HG02884 (cell line): ENCODE data around the gene SNX3.

Experiments
- ATAC-seq: cut with Tn5 transposase; IDR thresholded peaks from one replicate; pipeline ENCODE4 v1.9.1; 2021; ENCODE audit warnings: mild to moderate bottlenecking, moderate library complexity; ENCODE audit not compliant: unreplicated experiment

The SNX3 gene

DNA sequence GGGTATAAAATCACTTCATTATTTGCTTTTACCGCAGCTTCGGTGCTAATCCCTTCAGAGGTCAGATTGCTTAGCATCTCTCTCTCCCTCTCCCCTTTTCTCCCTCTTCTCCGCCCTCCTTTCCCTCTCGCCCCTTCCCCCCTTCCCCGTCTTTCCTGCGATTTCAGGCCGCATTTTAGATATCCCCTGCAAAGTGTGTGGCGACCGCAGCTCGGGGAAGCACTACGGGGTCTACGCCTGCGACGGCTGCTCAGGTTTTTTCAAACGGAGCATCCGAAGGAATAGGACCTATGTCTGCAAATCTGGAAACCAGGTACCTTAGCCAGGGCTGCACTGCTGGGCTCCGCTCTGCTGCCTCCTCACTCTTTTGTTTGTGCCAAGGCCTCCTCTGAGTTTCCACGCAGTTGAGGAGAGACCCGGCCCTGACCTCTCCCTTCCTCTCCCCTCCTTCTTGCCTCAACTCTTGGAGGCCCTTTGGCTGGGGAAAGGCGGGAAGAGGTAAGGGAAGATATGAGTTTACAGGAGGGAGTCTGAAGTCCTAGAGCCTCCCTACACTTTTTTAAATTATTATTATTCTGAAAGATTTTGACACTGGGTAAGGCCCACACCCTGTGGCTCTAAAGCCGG lies 89.4 kb downstream of the SNX3 start:
- no peak for ATAC-seq

DNA sequence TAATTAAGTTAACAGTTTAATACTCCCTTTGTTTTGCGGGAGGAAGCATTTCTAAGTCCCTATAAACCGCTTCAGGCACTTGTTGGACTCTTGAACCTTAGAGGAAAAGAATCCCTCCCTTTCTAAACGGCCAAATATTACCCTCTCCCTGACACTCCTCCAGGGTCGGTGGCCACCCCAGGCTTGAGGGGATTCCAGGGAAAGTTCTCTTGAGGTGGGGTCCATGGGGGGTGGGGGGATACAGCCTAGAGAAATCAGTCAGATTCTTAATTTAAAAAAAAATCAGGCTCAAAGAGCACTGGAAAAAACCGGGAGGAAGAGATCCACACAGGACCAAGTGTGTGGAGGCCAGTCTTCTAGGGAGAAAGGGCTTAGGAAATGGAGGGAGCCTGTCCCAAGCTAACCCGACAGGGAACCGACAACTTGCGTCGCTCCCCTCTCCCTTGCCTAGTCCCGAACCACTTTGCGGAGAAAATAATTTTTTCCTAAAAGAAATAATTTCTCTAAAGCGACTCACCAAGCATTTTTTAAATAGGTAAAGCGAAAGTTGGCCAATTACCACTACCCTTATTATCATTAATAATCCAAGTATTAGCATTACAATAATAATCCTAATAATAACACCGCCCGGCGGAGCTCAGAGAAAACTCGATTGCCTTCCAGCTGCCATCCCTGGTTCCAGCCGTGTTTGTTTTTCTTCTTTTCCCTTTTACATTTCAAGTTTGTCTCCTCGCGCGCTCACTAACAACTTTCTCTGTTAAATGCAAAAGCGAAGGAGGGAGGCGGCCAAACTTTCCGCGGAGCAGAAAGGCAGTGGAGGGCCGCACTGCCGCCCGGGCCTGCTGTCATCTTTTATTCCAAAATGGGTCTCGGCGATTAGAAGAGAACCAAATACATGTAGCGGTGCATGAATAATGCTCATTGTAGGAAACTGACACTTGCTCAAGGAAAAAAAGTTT lies 90.2 kb downstream of the SNX3 start:
- no peak for ATAC-seq

DNA sequence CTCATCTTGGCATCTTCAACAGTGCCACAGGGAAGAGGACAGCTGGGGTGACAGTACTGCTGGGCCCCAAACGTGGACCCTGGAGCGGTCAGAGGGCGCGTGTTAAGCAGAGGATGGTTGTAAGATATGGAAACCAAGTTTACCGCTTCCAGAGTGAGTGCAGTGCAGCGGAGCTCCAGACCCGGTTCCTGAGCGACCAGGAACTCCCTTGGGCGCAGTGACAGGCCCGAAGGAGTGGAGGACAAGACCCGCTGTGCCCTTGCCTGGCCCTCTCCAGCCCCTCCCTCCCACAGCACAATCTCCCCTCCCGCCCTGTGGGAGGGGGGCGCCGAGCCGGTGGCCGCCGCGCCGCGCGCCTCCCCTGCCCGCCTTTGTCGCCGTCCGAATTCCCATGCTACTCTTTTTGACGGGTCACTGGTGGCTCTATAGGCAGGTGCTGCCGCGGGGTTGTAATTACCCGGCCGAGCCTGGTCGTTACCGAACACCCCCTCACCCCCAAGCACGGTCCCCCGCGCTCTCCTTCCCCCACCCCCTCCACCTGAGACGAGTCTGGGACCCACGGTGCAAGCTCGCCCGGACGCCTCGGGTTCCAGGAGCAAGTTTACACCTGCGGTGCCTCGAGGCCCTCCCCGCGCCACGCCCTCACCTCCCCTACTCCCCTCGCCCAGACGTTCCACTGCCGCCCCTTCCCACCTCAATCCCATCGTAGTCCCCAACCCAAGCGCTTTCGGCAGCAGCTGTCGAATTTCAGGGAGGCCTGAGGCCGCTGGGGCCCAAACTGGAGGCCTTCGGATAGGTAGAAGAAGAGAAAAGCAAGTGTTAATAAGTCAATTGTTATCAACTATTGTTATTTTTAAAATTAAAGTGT lies 91.1 kb downstream of the SNX3 start:
- no peak for ATAC-seq

DNA sequence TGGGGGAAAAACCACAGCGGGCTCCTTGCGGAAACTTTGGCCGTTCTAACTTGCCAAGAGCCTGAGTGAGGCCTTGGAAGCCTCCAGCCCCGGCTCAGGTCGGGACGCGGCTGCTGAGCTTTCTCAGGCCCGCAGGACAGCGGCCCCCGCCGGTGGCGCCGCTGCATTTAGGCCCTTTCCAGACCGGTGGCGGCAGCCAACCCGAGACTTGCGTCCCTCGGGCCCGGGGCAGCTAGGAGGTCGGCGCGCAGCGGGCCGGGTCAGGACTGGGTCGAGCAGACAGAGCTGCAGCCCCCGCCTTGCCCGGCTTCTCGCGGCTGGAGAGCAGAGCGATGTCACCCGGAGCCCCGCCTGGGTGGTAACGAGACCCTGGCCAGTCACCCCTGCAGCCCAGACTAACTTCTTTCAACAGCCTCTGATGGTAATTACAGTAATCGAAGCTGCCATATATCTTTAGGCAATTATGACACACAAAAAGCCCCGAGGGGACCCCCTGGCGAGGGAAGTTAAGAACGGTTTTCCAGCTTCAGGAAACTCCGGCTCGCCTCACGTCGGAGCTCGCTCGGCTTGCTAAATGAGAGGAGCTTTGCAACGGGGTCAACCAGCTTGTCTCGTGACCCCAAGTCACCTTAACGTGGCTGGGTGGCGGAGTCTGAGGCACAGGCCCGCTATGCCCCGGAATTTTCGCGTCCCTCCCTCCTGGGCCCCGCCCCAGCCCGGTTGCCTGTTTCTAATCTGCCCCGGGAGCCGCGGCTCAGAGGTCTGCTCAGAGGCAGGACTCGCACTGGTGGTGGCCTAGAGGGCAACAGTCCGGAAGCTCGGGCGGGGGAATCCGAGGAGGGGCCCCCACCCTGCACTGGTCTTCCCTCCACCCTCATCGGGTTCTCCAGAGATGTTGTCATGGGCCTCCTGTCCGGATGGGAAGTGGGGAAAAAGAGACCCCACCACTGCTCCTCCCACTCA lies 92.1 kb downstream of the SNX3 start:
- ATAC-seq: no peak

DNA sequence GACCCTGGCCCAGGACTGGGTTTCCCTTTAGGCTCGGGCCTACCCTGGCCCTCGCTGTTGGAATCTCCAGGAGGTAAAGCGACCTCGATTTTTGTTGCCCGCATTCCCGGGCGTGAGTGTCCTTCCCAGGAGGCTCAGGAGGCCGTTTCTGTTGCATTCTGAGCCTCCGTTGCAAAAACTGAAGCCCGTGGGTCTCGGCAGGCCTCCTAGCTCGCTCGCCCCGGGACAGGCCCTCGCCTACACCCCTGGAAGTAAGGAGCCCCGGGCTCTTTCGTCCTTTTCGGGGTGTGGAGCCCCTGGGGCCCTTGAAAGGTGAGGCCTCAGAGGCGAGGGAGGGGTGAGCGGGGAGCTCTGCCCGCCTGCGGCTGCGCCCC lies 92.8 kb downstream of the SNX3 start:
- ATAC-seq: no peak

DNA sequence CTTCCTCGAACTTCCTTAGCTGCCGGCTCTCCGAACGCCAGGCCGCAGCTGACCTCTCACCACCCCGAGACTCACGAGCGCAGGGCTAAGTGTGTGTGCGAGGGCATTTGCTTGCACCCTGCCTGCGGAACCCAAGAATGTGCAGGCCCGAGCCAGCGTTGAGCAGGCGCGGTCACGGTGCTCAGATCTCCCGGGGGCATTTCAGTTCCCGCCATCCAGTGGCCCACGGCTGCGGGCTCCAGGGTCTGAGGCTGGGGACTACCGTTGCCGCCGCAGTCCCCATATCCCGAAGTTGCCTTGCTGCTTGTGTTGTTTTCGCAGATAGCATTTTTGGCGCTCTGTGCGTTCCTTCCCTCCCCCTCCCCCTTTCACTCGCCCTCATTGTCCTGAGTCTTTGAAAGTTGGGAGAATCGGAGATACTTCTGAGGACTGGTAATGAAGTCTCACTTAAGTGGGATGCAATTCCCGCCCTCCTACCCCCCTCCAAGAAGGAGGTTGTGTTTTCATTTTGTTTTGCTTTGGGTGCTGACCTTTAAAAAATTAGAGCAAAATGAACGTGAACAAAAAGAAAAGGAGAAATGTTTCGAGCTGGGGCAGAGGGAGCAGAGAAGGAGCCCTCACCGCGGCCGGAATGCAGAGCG lies 93.3 kb downstream of the SNX3 start:
- no peak for ATAC-seq

DNA sequence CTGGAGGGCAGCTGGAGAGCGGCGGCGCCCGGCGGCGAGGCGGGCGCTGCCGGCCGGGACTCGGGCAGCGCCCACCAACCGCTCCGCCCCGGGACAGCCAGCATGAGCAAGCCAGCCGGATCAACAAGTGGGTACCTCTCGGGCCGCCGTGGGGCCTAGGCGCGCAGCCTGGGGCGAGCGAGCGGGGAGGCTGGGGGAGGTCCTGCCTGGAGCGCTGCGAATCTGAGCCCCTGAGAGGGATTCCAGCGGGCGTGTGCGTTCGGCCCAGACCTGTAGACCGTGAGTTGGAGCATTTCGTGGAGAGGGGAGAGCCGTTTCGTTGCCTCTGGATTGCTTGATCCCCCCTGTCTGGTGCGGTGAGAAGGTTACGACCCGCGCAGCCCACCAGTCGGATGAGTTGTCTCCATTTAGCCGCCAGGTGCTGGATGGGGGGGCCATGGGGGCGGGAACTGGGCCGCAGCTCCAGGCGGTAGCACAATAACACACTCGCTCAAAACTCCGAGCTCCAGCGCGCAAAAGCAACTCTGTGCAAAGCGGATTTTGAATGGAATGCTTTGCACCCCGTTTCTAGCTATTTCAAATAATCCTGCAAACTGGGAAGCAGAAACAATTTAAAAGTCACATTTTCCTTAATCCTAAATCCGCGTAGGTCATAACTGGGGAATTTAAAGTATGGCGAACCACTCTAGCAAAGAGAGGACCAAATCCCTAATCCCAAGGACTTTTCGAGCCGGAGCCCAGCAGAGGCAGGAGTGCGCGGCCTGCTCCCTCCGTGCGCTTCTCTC lies 94.0 kb downstream of the SNX3 start:
- ATAC-seq: no peak

DNA sequence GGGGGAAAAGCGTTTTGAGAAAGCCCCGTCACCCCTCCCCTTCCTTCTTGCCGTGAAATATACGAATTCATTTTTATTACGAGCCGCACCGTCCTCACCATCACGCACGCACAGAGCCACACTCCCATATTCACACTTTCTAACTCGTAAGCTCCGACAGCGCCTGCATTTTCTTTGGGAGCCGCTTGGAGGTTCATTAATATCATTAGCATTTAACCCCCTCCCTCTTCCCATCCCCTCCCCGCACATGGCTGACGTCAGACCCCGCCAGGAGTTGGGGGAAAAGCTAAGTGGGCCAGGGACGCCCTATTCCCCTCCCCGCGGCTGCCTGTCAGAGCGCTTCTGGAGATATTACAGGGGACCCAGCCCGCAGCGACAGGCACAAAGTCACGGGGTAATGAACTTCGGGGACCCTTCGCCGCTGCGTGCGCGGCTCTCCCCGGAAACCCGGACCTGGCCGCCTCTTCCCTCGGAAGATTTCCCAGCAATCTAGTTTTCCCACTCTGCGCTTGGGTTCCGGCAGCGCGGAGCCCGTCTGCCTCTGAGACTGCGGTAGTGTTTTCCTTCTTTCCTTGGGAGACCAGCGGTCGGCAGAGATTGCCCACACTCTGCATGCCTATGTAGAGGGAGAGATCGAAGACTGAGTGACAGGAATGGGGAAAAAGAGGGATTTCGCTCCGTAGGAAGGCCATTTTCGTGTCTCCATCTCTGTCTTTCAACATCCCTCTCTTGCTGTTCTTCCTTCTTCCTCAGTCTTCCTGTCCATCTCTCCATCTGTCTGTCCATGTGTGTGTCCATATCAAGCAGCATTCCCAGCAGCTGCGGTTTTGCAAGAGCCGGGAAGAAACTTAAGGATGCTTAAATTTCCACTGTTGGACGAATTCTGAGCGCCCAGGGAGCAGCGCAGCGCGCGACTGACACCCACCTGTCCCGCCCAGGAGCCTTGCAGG lies 94.9 kb downstream of the SNX3 start, which contains the start of gene NR2E1:
Gene NR2E1 (plus strand): TSS at position 309 of the 950 bp plus-strand sequence. CDS start 744 bp downstream, outside the sequence.
- no peak for ATAC-seq

DNA sequence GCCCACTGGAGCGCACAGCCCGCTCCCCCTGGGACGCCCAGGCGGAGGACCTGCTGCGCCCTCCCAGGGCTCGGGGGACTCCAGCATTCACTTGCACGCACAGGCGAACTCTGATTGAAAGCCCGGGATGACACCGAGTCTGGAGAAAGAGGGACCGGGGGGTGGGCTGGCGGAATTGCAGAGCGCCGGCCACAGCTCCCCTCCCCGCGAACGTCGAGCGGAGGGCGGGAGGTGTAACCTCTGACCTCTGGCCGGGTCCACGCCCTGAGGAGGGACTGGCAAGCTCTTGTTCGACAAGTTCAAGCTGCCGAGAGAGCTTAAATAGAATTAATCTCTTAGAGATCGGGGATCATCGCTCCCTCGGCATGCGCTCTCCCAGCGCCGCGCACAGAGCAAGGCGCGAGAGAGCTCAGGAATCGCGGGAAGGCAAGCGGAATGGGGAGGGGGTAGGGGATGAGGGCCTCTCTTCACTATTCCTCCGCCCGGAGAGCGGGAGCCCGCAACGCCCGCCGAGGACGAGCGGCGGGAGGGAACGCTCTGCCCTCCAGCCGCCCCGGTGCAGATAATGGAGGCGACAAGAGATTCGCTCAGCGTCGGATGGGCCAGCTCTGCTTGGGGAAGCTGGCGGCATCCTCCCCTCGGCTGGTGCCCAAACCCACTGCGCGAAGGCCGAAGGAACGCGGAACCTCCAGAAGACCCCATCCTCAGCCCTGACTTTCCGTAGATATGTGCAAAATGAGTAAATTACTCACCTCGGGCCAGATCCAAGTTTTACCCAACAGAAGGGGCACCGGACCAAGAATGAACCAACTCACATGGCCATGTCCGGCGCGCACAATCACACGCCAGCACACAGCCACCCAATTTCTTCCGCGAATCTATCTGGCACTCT lies 95.8 kb downstream of the SNX3 start:
- no peak for ATAC-seq

DNA sequence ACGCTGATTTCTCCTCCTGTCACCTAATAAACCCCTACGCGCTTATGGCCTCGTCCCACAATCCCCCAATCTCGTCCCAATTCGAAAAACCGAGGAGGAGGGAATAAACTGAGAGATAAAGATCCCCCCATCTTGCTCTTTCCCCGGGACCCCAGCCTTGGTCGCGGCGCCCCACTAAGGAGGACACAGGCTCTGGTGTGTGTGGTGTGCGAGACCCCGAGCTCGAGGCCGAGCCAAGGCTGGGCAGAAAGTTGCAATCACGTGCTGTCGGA lies 96.4 kb downstream of the SNX3 start:
- ATAC-seq: no peak

DNA sequence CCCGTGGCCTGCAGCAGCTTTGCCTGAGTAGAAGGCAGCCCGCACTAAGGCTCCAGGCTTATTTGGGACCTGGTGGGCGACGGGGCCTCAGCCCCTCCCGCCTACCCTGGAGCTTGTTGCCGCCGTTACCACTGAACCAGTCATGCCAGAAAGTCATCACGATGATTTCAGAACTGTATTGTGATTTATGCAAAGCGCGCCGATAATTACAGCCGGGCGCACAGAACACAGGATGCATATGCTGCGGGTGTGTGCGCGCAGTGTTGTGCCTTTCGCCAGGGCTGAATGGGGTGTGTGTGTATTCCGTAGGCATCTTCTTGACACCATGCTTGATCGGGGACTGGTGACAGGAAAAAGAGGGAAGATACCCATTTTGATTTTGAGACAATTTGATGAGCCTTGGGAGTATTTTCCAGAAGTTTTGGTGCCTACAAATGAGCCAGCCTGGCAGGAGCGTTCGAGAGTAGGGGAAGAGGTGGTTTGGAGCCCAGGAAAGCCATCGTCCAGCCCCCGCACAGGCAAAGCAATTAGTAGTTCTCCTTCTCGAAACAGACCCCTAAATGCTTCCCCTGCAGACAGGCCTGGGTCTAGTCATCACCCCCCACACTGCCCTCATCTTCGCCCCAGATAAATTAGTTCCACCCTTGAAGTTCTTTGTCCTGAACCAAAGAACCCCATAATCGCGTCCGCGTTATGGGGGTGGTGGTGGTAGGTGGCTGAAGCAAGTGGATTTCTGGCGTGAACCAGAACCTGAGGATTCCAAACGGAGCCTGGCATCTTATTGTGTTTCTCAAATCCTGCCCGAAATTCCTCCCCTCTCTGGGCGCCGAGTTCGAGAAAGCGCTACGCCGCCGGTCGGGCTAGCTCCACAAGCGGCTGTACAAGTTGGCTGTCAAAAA lies 96.9 kb downstream of the SNX3 start:
- ATAC-seq: no peak

DNA sequence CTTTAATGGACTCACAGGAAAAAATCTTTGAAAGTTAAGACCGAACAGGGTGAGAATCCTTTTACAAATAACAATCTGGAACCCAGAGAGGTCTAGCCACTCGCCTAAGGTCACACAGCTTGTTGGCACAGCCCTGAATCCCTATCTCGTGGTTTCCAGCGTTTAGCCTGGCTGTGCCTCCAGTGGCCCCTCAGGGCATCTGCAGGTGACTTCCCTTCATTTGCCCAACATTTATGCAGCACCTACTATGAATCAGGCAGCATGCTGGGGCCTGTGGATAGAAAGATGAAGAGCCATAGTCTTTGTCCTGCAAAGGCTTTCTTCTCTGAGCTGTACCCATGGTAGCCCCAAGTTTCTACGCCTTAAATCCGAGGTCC lies 97.6 kb downstream of the SNX3 start:
- no peak for ATAC-seq

DNA sequence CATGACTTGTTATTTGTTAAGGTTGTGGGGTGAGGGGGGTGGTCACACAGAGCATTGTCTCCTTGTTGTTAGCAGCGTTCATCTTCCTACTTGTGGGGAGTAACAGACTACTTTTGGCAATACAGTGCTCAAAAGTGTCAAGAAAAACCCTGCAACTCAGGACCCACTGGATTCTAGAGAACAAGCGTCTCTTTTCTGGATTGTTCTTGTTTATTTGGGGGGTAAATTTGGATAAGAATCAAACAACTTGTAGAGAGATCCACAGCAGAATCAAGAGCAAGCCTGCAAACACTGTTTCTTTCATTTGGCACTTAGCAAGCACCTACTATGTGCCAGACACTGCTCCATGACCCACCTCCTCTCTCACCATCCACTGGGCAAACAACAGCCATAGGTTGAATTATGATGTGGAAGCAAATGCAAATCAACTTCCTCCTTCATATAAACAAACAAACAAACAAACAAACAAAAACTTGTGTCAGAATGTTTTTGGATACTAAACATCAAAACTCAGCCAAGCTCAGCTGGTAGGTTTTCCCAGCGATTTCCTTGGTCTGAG lies 99.0 kb downstream of the SNX3 start:
- no peak for ATAC-seq
